ENCODE results near the gene ALCAM. TPM values are rescaled to one million over a fixed set of nuclear protein-coding genes. Genes with fewer than 3 reads are reported as not detected.
A peak's percentile ranks its signal among the peaks of the same experiment; 100 is the strongest.

Gene ALCAM
- total RNA-seq, 1 donor from 2014 or later: 26.1 TPM

DNA sequence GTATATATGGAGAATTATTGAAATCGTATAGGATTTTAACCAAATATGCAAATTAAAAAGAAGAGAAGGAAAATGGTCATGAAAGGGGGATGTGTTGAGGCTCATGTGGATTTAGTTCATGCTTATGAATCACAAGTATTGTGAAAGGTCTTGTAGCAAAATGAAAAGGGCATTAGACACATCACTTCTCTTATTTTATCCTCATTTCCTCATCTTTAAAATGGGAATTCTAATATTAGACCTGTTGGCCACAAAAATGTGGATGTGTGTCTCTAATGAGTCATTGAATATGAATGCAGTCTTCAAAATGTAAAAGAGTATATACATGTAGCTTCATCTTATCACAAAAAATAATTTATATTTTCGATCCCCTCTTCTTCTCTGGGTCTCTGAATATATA, 14.9 kb upstream of the ALCAM start:
- no peak overlapping the region for H3K4me3 ChIP-seq
- no peaks in the 10 kb centered on the region for H3K36me3 ChIP-seq
- no peaks in the 10 kb centered on the region for H3K9me3 ChIP-seq
- TF ChIP-seq, protein P1, sequence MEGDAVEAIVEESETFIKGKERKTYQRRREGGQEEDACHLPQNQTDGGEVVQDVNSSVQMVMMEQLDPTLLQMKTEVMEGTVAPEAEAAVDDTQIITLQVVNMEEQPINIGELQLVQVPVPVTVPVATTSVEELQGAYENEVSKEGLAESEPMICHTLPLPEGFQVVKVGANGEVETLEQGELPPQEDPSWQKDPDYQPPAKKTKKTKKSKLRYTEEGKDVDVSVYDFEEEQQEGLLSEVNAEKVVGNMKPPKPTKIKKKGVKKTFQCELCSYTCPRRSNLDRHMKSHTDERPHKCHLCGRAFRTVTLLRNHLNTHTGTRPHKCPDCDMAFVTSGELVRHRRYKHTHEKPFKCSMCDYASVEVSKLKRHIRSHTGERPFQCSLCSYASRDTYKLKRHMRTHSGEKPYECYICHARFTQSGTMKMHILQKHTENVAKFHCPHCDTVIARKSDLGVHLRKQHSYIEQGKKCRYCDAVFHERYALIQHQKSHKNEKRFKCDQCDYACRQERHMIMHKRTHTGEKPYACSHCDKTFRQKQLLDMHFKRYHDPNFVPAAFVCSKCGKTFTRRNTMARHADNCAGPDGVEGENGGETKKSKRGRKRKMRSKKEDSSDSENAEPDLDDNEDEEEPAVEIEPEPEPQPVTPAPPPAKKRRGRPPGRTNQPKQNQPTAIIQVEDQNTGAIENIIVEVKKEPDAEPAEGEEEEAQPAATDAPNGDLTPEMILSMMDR (IDR thresholded peaks at IDR 0.05): no peak
- intact Hi-C loops (cut with DNase I): no loop called here
- no peaks in the 10 kb centered on the region for H3K27me3 ChIP-seq
- no peaks in the 10 kb centered on the region for H3K4me1 ChIP-seq
- DNase-seq (ENCODE audit: low spot score in 2 of 2): no peak
- H3K27ac ChIP-seq: no peak overlapping the region

DNA sequence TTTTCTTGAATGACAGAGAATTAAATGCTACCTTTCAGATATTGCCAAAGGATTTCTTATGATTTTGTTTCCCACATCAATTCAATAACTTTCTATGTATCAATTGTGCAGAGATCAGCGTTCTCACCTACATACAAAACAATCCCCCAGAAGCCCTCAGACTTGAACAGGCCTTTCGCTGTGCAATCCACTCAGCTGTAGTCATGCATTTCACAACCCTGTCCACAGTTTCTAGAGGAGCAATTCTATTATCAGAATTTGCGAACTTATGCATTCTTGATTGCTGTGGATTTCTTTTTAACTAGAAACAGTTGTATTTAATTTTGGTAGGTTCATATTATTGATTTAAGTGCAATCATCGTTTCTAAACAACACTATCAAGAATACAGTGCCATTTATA, 13.7 kb upstream of the ALCAM start:
- H3K4me3 ChIP-seq: no peak overlapping the region
- intact Hi-C loops (cut with DNase I): no loop called here
- no peaks in the 10 kb centered on the region for H3K36me3 ChIP-seq
- H3K27ac ChIP-seq: no peak overlapping the region
- TF ChIP-seq, protein P1 (IDR thresholded peaks at IDR 0.05): no peak
- no peaks in the 10 kb centered on the region for H3K27me3 ChIP-seq
- no peaks in the 10 kb centered on the region for H3K9me3 ChIP-seq
- H3K4me1 ChIP-seq: no peaks in the 10 kb centered on the region
- no peak for DNase-seq (ENCODE audit: low spot score in 2 of 2)

DNA sequence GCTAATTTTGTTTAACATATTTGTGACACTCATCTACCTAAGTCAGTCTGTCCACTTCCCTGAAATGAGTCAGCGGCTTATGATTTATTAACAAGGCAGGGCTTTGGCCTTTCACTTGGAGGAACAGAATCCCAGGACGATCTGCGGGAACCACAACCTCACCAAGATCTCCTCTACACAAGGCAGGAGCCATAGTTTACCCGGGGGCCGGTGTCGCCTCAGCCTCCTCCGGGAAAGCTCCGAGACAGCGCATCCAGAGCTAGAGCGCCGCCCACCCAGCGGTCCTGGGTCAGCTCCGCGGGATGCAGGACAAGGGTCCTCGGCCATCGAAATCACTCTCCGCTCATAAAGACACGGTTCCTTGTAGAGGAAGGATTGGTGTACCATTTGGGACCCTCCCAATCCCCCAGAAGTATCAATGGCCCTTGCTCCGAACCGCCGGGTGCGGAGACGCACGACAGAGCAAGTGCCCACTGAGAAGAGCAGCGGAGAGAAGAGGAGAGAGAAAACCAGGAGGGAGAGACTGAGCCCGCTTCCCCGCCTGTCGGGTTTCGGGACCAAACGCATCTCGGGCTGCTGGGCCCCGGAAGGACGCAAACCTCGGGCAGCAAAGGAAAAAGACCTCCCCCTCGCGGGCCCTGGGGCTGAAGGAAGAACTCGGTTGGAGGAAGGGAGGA, 13.1 kb upstream of the ALCAM start:
- TF ChIP-seq, protein P1 (IDR thresholded peaks at IDR 0.05): no peak
- peak overlapping the region; percentile 34 to 65 for H3K4me3 ChIP-seq
- intact Hi-C loops (cut with DNase I): no loop called here
- peak overlapping the region; percentile 54 for H3K27ac ChIP-seq
- no peaks in the 10 kb centered on the region for H3K27me3 ChIP-seq
- H3K36me3 ChIP-seq: no peaks in the 10 kb centered on the region
- peaks cover 0 to under 1% of the 10 kb centered on the region in 2 donors for H3K4me1 ChIP-seq
- DNase-seq (ENCODE audit: low spot score in 2 of 2): no peak
- H3K9me3 ChIP-seq: no peaks in the 10 kb centered on the region

DNA sequence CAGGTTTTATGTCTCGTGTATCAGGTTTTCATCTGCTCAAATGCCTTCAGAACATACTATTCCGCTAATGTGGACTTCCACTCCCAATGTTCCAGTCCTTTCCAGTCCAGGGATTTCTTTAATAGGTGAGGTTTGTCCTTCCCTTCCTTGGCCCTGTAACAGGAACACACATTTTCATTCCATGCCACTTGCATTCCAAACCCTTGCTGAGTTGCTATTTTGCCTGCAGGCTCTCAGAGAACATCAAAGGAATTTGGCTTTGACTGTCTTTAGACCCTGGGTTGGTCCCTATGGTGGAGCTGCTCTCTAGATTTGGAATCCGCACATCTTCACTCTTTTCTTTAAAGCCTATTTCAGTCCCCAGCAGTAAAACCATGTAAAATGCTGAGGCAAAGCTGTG, 12.3 kb upstream of the ALCAM start:
- no peaks in the 10 kb centered on the region for H3K36me3 ChIP-seq
- DNase-seq (ENCODE audit: low spot score in 2 of 2): no peak
- no peaks in the 10 kb centered on the region for H3K9me3 ChIP-seq
- H3K4me1 ChIP-seq: peaks cover 0 to 3% of the 10 kb centered on the region in 2 donors
- intact Hi-C loops (cut with DNase I): no loop called here
- peak overlapping the region in 1 of 2 donors; percentile 54 for H3K27ac ChIP-seq
- H3K4me3 ChIP-seq: peak overlapping the region in 1 of 2 donors; percentile 65
- TF ChIP-seq, protein P1 (IDR thresholded peaks at IDR 0.05): no peak
- no peaks in the 10 kb centered on the region for H3K27me3 ChIP-seq

DNA sequence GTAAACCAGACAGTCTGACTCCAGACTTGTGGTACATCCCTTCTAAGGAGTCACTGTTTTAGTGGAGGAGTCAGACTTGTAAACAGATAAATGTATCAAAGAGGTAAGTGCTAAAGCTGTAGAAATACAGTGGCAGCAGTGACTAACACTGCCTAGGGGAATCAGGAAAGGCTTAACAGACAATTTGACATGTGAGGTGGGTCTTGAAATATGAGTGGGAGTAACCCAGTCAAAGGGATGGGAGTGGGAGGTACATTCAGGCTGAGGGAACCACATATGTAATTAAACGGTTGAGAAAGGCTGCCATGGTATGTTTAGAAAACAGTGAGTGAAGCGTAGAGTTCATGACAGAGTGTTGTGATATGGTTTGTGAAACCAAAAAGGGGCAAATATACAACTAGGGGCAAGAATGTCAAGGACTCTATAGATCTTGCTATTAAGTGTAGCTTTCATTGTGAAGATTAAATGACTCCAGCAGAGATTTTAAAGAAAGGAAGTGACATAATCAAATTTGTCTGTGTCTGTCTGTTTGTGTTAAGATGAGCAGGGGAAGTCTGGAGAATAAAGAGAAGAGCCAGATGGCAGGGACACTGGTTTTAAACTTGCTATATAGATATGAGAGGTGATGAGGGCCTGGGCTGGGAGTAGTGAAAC, 11.2 kb upstream of the ALCAM start:
- TF ChIP-seq, protein P1 (IDR thresholded peaks at IDR 0.05): no peak
- H3K9me3 ChIP-seq: no peaks in the 10 kb centered on the region
- no peaks in the 10 kb centered on the region for H3K27me3 ChIP-seq
- no peaks in the 10 kb centered on the region for H3K36me3 ChIP-seq
- intact Hi-C loops (cut with DNase I): no loop called here
- no peak overlapping the region for H3K4me3 ChIP-seq
- no peak overlapping the region for H3K27ac ChIP-seq
- no peak for DNase-seq (ENCODE audit: low spot score in 2 of 2)
- peaks cover 0 to 8% of the 10 kb centered on the region in 2 donors for H3K4me1 ChIP-seq
